ENCODE data around the gene FSIP1. TPM values are rescaled to one million over a fixed set of nuclear protein-coding genes. Genes with fewer than 3 reads are reported as not detected.

FSIP1 gene
- total and polyA plus RNA-seq, 9 of the 15 experiments (the other 6 are each of a cell fraction or from before 2014, with no cell fraction given) = 0.07 to 0.51 (median 0.29) TPM

- FAIRE-seq = no peak
- intact Hi-C loops (cut with micrococcal nuclease) (no loop called here), in situ Hi-C loops (cut with MboI) (loop anchor here (25.0 kb wide), 1 partner anchor 787 kb away; no protein-coding TSS in a partner anchor)
- no peaks in the 10 kb centered on the region for H3K4me1 ChIP-seq (replicated peaks in 1 of 2; ENCODE audit: control insufficient read depth in 2 of 2, insufficient read depth in 2 of 2, low read length in 2 of 2)
- ChIA-PET CTCF (ENCODE audit: low intra/inter-chr PET ratio) (no interaction called here), POLR2A (interaction anchor here (0.6 to 0.7 kb wide), 2 partner anchors 12 to 258 kb away, joined by 3 read pairs; no protein-coding TSS in a partner anchor)
- no peak overlapping the region for H3K4me3 ChIP-seq
- no peaks in the 10 kb centered on the region for H3K36me3 ChIP-seq (ENCODE audit: control insufficient read depth, insufficient read depth, low read length)
- H3K9me3 ChIP-seq (replicated peaks; ENCODE audit: control insufficient read depth, insufficient read depth, low read depth, low read length) = no peaks in the 10 kb centered on the region
- H2AFZ ChIP-seq (ENCODE audit: low read depth, low read length) = no peak overlapping the region
- H4K20me1 ChIP-seq (replicated peaks; ENCODE audit: control insufficient read depth, insufficient read depth, low read length) = no peaks in the 10 kb centered on the region
- peaks cover 12 to 17% of the 10 kb centered on the region in 2 experiments for H3K27me3 ChIP-seq (ENCODE audit: control insufficient read depth in 2 of 2, insufficient read depth in 2 of 2, low read length in 2 of 2)
- no peaks in the 10 kb centered on the region for H3K79me2 ChIP-seq (ENCODE audit: control insufficient read depth, insufficient read depth, low read length)
- no TSS peak for BruUV-seq (replicated peaks)
- H3K27ac ChIP-seq (ENCODE audit: extremely low read depth, low read depth, low read length) = no peak overlapping the region
- no peak for ATAC-seq
- H3K9ac ChIP-seq (ENCODE audit: insufficient read depth in 1 of 2, low read depth in 2 of 2, low read length in 2 of 2) = no peak overlapping the region
- no peak overlapping the region for H3K4me2 ChIP-seq (ENCODE audit: insufficient read depth, low read length)
- no peak for DNase-seq (ENCODE audit: extremely low read depth in 1 of 4, low spot score in 3 of 4)
- WGBS (ENCODE audit: insufficient coverage, low coverage, missing lambda C conversion rate) = under 1% methylated on average over 12 of the region's 12 CpGs
- TF ChIP-seq LCOR (CRISPR knock-in tag; IDR thresholded peaks at IDR 0.05) (no peak), ZEB2 (IDR thresholded peaks at IDR 0.05) (no peak)
- H3K9me1 ChIP-seq (ENCODE audit: control insufficient read depth, insufficient read depth, low read length) = no peaks in the 10 kb centered on the region
These were observed 183.4 kb downstream of the FSIP1 start for GRCh38 chr15:39598958-39599845.

- Histone ChIP-seq H3K9ac (ENCODE audit: insufficient read depth in 1 of 2, low read depth in 2 of 2, low read length in 2 of 2) (no peak overlapping the region), H3K4me1 (replicated peaks in 1 of 2; ENCODE audit: control insufficient read depth in 2 of 2, insufficient read depth in 2 of 2, low read length in 2 of 2) (no peaks in the 10 kb centered on the region), H2AFZ (ENCODE audit: low read depth, low read length) (no peak overlapping the region), H3K79me2 (ENCODE audit: control insufficient read depth, insufficient read depth, low read length) (no peaks in the 10 kb centered on the region), H4K20me1 (replicated peaks; ENCODE audit: control insufficient read depth, insufficient read depth, low read length) (no peaks in the 10 kb centered on the region), H3K36me3 (ENCODE audit: control insufficient read depth, insufficient read depth, low read length) (no peaks in the 10 kb centered on the region), H3K9me1 (ENCODE audit: control insufficient read depth, insufficient read depth, low read length) (no peaks in the 10 kb centered on the region), H3K4me2 (ENCODE audit: insufficient read depth, low read length) (no peak overlapping the region), H3K27me3 (ENCODE audit: control insufficient read depth in 2 of 2, insufficient read depth in 2 of 2, low read length in 2 of 2) (peaks cover 10 to 19% of the 10 kb centered on the region in 2 experiments), H3K27ac (ENCODE audit: extremely low read depth, low read depth, low read length) (no peak overlapping the region), H3K4me3 (no peak overlapping the region), H3K9me3 (replicated peaks; ENCODE audit: control insufficient read depth, insufficient read depth, low read depth, low read length) (no peaks in the 10 kb centered on the region)
- in situ Hi-C loops (cut with MboI) (loop anchor here (25.0 kb wide), 1 partner anchor 786 kb away; no protein-coding TSS in a partner anchor), intact Hi-C loops (cut with micrococcal nuclease) (no loop called here)
- no TSS peak for BruUV-seq (replicated peaks)
- DNase-seq (ENCODE audit: extremely low read depth in 1 of 4, low spot score in 3 of 4) (no peak), FAIRE-seq (no peak), ATAC-seq (no peak)
- ChIA-PET POLR2A (interaction anchor here (0.6 kb wide), 1 partner anchor 259 kb away, joined by 3 read pairs; no protein-coding TSS in a partner anchor), CTCF (ENCODE audit: low intra/inter-chr PET ratio) (no interaction called here)
- WGBS (ENCODE audit: insufficient coverage, low coverage, missing lambda C conversion rate) = 0% methylated on average over 3 of the region's 3 CpGs
- TF ChIP-seq U2AF1 (optimal IDR thresholded peaks at IDR 0.05; ENCODE audit: low read depth, low read length) = no peak
- TF ChIP-seq GTF2E2 (tag; IDR thresholded peaks at IDR 0.05) = no peak
- no peak for TF ChIP-seq KDM4B (IDR thresholded peaks at IDR 0.05; ENCODE audit: borderline replicate concordance in 2 of 2, low read depth in 1 of 2)
- TF ChIP-seq KAT2B (IDR thresholded peaks at IDR 0.05; ENCODE audit: low read depth, low read length) = no peak
- no peak for TF ChIP-seq PPARD (CRISPR knock-in tag; IDR thresholded peaks at IDR 0.05)
- TF ChIP-seq, protein P1, sequence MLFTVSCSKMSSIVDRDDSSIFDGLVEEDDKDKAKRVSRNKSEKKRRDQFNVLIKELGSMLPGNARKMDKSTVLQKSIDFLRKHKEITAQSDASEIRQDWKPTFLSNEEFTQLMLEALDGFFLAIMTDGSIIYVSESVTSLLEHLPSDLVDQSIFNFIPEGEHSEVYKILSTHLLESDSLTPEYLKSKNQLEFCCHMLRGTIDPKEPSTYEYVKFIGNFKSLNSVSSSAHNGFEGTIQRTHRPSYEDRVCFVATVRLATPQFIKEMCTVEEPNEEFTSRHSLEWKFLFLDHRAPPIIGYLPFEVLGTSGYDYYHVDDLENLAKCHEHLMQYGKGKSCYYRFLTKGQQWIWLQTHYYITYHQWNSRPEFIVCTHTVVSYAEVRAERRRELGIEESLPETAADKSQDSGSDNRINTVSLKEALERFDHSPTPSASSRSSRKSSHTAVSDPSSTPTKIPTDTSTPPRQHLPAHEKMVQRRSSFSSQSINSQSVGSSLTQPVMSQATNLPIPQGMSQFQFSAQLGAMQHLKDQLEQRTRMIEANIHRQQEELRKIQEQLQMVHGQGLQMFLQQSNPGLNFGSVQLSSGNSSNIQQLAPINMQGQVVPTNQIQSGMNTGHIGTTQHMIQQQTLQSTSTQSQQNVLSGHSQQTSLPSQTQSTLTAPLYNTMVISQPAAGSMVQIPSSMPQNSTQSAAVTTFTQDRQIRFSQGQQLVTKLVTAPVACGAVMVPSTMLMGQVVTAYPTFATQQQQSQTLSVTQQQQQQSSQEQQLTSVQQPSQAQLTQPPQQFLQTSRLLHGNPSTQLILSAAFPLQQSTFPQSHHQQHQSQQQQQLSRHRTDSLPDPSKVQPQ (CRISPR knock-in tag; IDR thresholded peaks at IDR 0.05; ENCODE audit: borderline replicate concordance) = no peak
- no peak for TF ChIP-seq CBX2 (IDR thresholded peaks at IDR 0.05; ENCODE audit: insufficient read depth, low read length, poor library complexity, severe bottlenecking)
- no peak for TF ChIP-seq ZFP30 (CRISPR knock-in tag; IDR thresholded peaks at IDR 0.05; ENCODE audit: borderline replicate concordance)
These were observed 184.3 kb downstream of the FSIP1 start for GRCh38 chr15:39598186-39598850.

Data from K562 (cell line).